GM06990 (cell line): ENCODE measurements around the gene ENPP4.

Source experiments
- DNase-seq: peaks from one replicate; pipeline ENCODE4 v3.0.0-alpha.2; 2011; ENCODE audit not compliant: insufficient read length; ENCODE audit errors: extremely low read depth
- H3K27me3 ChIP-seq: replicated peaks from 2 replicates; pipeline ENCODE4 v1.6.0; 2011; ENCODE audit warnings: low read length; ENCODE audit not compliant: control insufficient read depth, insufficient read depth
- H3K36me3 ChIP-seq: 2 replicates; pipeline ENCODE4 v1.5.1; 2011; ENCODE audit warnings: low read length; ENCODE audit not compliant: control insufficient read depth, insufficient read depth
- H3K4me3 ChIP-seq: replicated peaks from 2 replicates; pipeline ENCODE4 v1.5.1; 2011; ENCODE audit warnings: low read depth, mild to moderate bottlenecking, control low read depth, low read length
- TF ChIP-seq, protein P1 (sequence below): IDR thresholded peaks from 2 replicates; pipeline ENCODE4 v1.5.1; 2011; ENCODE audit warnings: low read length, control low read depth, mild to moderate bottlenecking, inconsistent platforms; ENCODE audit not compliant: insufficient read depth, poor library complexity, severe bottlenecking

ENPP4 gene

DNA sequence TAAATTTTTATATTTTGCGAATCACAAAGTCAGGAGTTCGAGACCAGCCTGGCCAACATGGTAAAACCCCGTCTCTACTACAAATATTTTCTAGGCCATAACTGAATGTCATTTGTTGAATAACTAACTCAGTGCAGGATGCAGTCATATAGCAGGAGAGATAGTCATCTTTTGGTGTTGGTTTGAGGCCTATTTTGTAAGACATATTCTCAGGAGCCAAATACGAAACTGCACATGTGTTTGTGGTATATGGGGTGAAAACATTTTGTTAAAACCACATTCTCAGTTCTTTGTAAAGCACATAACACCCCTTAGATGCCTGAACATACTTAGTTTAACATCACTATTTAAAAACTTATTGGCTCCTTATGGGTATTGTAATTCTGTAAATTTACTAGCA lies 45.7 kb downstream of the ENPP4 start:
- Histone ChIP-seq H3K36me3 (no peaks in the 10 kb centered on the region), H3K27me3 (no peaks in the 10 kb centered on the region), H3K4me3 (no peak overlapping the region)
- peak; percentile 63 for DNase-seq
- TF ChIP-seq, protein P1, sequence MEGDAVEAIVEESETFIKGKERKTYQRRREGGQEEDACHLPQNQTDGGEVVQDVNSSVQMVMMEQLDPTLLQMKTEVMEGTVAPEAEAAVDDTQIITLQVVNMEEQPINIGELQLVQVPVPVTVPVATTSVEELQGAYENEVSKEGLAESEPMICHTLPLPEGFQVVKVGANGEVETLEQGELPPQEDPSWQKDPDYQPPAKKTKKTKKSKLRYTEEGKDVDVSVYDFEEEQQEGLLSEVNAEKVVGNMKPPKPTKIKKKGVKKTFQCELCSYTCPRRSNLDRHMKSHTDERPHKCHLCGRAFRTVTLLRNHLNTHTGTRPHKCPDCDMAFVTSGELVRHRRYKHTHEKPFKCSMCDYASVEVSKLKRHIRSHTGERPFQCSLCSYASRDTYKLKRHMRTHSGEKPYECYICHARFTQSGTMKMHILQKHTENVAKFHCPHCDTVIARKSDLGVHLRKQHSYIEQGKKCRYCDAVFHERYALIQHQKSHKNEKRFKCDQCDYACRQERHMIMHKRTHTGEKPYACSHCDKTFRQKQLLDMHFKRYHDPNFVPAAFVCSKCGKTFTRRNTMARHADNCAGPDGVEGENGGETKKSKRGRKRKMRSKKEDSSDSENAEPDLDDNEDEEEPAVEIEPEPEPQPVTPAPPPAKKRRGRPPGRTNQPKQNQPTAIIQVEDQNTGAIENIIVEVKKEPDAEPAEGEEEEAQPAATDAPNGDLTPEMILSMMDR: no peak

DNA sequence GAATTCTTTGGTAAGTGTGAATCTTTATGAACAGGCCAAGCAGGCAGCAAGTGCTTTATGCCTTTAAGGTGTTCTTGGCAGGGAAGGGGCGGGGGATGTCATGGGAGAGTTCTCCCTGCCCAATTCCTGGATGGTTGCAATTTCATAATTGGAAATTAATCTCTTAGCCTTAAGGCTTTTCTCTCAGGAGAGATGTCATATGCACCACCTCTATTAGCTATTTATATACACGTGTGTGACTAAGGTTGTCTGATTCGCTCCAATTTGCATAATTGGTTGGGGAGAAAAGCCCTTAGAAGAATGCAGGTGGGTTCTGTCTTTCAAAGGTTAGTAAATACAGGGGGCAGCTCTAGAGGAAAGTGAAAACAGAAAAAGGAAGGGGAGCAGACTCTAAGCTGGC lies 46.2 kb downstream of the ENPP4 start:
- no peaks in the 10 kb centered on the region for H3K36me3 ChIP-seq
- no peak overlapping the region for H3K4me3 ChIP-seq
- TF ChIP-seq, protein P1: no peak
- no peaks in the 10 kb centered on the region for H3K27me3 ChIP-seq
- DNase-seq: peak; percentile 10

DNA sequence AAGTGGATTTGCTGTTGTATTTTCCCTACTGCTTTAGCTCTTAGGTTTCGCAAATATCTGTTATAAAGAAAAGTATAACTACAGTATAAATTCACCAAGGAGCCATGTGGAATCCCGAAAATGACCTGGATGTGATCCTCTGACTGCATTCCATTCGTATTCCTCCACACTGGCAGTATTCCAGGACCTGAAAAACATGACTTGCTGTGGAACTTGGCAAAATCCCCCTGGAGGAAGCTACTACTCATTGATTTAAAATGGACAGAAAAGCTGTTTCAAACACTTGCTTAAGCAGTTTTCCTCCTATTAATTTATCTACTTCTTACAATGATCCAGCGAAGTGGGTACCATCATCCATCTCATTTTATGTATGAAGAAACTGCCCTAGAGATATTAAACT lies 54.3 kb downstream of the ENPP4 start:
- Histone ChIP-seq H3K36me3 (no peaks in the 10 kb centered on the region), H3K4me3 (no peak overlapping the region), H3K27me3 (no peaks in the 10 kb centered on the region; the same call in none of the 2 replicates)
- no peak for DNase-seq
- TF ChIP-seq, protein P1: no peak

DNA sequence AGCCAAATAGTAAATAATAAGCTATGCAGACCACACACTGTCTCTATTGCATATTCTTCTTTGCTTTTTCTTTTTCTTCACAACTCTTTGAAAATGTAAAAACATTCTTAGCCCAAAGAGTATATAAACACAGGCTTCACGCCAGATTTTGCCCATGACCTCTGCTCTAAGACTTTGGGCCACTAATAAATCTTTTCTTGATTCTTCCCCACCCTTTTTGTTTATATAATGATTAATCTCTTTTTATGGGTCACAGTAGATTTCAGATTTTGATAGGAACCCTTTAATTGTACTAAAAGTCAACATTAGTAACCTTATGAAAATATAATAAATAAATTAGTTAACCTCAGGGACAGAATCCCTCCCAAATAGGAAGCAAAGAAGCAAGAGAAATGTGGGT lies 56.8 kb downstream of the ENPP4 start:
- DNase-seq: no peak
- H3K36me3 ChIP-seq: no peaks in the 10 kb centered on the region

DNA sequence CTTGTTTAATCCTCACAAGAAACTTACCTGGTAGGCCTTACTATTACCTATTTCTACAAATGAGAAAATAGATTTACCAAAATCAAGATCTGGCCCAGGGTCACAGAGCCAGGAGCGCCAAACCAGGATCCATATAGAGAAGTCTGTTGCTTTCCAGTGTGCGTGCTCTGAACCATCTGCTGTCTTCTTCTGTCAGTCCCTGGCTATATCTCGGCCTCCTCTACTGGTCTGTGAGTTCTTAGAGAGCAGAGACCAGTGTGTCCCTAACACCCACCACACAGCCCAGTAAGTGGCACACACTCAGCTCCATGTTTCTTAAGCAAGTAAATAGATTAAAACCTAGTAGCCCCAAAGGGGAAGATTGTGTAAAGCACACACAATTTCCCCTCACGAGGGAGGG lies 59.9 kb downstream of the ENPP4 start:
- Histone ChIP-seq H3K36me3 (no peaks in the 10 kb centered on the region), H3K27me3 (no peaks in the 10 kb centered on the region; the same call in 1 of the 2 replicates), H3K4me3 (no peak overlapping the region)
- no peak for DNase-seq
- TF ChIP-seq, protein P1: no peak

More for the DNA sequence above, 56.8 kb downstream of the ENPP4 start:
- TF ChIP-seq, protein P1: no peak
- Histone ChIP-seq H3K27me3 (no peaks in the 10 kb centered on the region; the same call in none of the 2 replicates), H3K4me3 (no peak overlapping the region)

DNA sequence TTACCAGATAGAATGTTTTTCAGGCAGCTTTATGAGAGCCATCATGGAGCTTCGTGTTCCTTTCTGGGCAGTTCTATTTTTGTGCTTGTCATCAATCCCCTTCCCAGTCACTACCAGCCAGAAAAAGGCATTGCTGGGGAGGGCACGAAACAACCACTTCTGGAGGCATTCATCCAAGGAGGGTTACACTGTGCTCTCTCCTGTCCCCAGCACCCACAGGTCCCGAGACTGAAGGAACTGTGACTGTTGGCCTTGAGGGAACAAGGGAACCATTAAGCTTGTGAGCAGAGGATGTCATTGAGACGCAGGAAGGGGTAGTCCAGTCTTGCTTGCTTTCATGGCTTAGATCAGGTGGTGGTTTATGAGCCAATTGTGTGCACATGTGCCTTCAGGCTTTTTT lies 61.1 kb downstream of the ENPP4 start:
- no peak for DNase-seq
- TF ChIP-seq, protein P1: no peak
- no peaks in the 10 kb centered on the region for H3K27me3 ChIP-seq
- no peaks in the 10 kb centered on the region for H3K36me3 ChIP-seq
- no peak overlapping the region for H3K4me3 ChIP-seq
